HG02798 (cell line): ENCODE results near the gene AFF2.

Experiments used
- ATAC-seq: cut with Tn5 transposase; IDR thresholded peaks from one replicate; pipeline ENCODE4 v1.9.1; 2021; ENCODE audit warnings: mild to moderate bottlenecking; ENCODE audit not compliant: unreplicated experiment, poor library complexity

Gene AFF2

GRCh38 chrX:148500423-148501385 is at the start of gene AFF2:
TSS of gene AFF2 (plus strand) at chrX:148500617. CDS start at chrX:148501098, 481 bp downstream.
- peak; percentile 70 for ATAC-seq

DNA sequence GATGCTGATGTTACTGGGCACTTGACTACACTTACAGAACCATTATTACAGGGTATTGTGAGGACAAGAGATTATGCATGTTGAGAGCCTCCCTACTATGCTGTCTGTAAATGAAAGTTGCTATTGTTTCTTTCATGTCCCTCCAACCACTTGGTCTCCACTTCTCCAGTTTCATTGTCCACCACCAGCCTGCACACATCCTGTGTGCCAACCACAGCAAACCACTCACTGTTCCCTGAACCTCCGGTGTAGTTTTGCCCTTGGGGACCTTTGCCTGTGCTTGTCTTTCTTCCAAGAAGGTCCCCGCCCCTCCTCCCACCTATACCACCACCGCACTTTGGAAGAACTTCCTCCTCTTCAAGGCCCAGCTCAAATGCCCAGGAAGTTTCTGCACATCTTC is 43.1 kb upstream of the AFF2 start:
- ATAC-seq: no peak

GRCh38 chrX:148459343-148459742 is 41.1 kb upstream of the AFF2 start:
- peak; percentile 91 for ATAC-seq

- peak; percentile 78 for ATAC-seq
Observed at GRCh38 chrX:148466292-148466691, 34.1 kb upstream of the AFF2 start.

DNA sequence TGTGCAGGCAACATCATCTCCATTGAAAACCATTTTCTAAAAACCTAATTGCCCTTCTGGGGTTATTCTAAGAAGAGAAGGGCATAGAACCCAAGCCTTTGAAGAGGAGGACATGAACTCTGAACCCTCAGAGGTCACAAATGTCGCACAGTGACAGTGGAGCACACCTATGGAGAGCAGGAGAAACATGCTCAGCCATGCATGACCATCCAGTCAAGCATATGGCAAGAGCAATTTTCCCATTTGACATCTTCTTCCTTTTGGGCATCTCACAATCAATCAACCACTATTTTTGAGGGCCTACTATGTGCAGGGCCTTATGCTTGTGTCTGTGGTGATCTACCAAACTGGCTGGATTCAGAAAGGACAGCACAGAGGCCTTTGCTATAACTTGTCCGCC is 30.1 kb upstream of the AFF2 start:
- ATAC-seq: no peak

GRCh38 chrX:148474030-148474429 is 26.4 kb upstream of the AFF2 start:
- ATAC-seq: no peak

- ATAC-seq: no peak
Observed at GRCh38 chrX:148492057-148492456, 8.4 kb upstream of the AFF2 start.

GRCh38 chrX:148495176-148495575 is 5.2 kb upstream of the AFF2 start:
- ATAC-seq: no peak

GRCh38 chrX:148498067-148498466 is 2.4 kb upstream of the AFF2 start:
- ATAC-seq: no peak

DNA sequence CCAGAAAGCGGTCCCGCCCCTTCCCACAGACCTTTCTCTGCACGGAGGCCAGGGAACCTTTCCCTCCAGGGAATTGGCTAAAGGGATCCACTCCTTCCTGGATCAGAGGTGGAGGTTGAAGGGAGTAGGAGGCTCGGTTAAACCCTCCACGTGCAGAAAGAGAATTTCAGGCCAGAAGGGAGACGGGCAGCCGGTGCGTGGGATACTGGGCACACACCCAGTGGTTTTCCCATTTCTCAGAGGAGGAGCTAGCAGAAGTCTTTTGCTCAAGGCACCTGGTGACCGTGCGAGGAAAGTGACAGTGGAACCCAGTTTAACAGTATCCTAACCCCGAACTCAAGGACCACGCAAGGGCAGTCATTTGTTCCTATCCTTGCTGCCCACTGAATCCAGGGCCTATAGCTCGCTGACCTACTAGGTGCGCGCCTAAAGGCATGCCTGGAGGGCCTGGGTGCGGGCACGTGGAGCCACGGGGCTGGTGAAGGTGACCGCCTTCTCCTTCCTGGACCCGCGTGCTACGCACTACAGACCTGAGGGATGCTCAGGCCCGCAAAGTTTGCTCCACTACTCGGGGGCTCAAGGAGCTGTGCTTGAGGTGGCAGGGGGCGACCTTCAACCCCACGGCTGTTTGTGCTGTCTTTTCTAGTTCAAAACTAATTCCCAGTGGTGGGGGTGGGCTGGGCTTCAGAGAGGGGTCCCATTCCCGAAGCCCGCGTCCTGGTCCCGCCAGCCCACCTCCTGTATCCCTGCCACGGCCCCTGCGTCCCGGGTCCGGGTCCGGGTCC is 587 bp upstream of the AFF2 start:
- no peak for ATAC-seq

- ATAC-seq: peak; percentile 9
Observed at GRCh38 chrX:148501386-148502066, 1.1 kb downstream of the AFF2 start.

GRCh38 chrX:148504506-148504905 is 4.1 kb downstream of the AFF2 start:
- no peak for ATAC-seq

DNA sequence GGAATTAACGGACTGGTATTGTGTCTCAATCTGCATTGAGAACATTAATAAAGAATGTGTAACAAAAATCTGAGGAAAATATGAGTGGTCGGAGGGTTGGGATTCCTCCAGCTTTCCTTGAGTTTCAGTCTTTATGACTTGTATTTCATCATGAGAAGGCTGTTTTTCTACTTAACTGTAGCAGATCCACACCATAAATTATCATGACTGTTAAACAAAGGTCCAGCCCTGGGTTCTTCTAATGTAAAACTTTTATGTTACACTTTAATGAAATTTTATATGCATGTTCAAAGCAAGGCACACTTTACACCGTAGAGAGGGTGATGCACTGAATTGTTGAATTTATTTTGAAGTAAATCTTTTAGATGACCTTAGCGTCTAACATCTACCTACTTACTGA is 7.0 kb downstream of the AFF2 start:
- ATAC-seq: no peak

DNA sequence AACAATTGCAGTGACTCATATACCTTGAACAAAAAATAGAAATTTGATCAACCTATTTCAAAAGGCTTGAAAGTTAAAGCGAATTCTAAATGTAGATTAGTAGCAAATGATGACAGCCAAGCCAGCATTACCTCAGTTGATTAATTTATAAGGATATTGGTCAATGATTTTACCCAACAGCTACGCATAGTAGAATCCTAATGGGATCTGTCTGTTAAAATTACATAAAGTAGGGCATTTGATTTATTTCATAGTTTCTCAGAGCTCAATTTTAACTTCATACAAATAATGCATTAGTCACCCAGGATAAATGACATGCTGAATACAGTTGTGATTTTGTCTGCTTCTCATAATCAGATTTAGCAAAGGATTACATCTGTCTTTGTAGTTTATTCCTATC is 12.0 kb downstream of the AFF2 start:
- no peak for ATAC-seq

DNA sequence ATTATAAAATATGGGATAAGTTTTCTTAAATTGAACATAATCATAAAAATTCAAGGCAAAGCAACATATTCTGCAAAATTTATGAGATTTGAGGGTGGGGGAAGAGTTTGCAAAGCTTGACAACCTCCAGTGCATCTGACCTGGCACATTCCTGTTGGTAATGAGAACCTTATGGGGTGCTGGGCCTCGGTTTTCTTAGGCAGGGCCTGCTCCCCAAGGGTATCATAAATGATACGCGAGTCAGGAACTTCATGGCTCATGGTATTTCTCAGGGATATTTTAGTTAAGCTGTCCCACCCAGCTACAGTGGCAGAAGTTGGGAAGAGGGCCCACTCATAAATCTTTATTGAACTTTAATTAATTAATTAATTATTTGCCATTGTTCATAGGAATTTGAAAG is 13.2 kb downstream of the AFF2 start:
- no peak for ATAC-seq

- no peak for ATAC-seq
Observed at GRCh38 chrX:148517176-148517575, 16.8 kb downstream of the AFF2 start.

DNA sequence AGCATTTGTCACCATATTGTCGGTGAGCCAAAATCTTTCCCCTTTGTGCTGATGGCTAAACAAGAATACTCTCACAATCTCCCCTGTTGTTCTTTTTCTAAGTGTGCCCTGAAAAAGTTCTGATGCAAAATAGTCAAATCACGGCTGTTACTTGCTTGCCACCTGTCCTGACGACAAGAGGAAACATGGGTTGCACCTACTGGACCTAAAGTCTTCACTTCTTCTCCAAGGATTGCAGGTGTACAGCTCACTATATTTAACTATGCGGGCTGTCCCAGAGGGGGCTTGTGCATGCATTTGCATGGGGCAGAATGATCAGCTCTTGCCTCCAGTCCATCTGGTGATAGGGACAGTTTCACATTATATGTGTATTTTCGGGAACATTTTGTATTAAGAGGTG is 21.6 kb downstream of the AFF2 start:
- no peak for ATAC-seq

DNA sequence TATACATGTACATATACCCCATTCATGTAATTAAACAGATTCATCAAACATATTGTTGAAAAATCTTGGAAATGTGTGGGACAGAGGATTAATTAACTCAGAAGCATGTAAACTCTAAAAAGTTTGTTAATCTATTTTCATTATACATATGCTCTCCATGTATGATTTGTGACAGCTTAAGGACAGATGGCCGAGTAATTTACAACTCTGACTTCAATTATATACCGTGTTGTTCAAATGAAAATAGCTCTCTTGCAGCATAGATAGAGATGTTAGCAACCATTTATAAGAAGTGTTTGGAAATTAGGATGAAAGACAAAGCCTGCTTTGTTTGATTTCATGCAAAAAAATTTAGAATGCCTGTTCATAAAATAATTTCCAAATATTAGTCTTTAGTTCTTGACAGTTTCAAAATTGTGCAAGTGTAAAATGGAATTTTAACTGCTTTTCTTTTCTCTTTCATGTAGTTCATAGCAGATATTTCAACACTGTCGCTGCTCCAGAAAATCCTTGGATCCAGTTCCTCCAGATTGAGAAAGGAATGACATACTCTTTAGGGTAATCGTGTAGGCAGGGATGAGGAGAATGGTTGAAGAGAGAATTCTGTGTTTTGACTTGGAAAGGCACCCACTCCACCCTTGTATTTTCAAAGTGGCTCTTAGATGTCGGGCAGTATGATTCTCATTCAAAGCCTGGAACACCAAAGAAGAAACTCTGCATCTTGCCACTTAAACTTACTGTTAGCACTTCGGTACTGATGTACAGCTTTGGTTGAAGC is 23.1 kb downstream of the AFF2 start:
- no peak for ATAC-seq

- no peak for ATAC-seq
Observed at GRCh38 chrX:148530464-148531077, 30.2 kb downstream of the AFF2 start.

GRCh38 chrX:148534291-148534690 is 33.9 kb downstream of the AFF2 start:
- no peak for ATAC-seq
